Epithelial cell of esophagus (primary cell): ENCODE data around the gene LYRM9.
A peak's percentile ranks its signal among the peaks of the same experiment; 100 is the strongest.

Experiments used
- DNase-seq: peaks from one replicate; pipeline ENCODE4 v3.0.0; 2010; ENCODE audit warnings: low read depth
- H3K4me3 ChIP-seq: 2 replicates; pipeline ENCODE4 v1.5.1; 2011; ENCODE audit warnings: mild to moderate bottlenecking, low read length, control low read depth
- TF ChIP-seq, protein P1 (sequence below): IDR thresholded peaks from 2 replicates; pipeline ENCODE4 v1.5.1; 2011; ENCODE audit warnings: low read depth, mild to moderate bottlenecking, low read length, control low read depth, inconsistent platforms; ENCODE audit not compliant: insufficient read depth; ENCODE audit errors: missing control alignments

The LYRM9 gene

DNA sequence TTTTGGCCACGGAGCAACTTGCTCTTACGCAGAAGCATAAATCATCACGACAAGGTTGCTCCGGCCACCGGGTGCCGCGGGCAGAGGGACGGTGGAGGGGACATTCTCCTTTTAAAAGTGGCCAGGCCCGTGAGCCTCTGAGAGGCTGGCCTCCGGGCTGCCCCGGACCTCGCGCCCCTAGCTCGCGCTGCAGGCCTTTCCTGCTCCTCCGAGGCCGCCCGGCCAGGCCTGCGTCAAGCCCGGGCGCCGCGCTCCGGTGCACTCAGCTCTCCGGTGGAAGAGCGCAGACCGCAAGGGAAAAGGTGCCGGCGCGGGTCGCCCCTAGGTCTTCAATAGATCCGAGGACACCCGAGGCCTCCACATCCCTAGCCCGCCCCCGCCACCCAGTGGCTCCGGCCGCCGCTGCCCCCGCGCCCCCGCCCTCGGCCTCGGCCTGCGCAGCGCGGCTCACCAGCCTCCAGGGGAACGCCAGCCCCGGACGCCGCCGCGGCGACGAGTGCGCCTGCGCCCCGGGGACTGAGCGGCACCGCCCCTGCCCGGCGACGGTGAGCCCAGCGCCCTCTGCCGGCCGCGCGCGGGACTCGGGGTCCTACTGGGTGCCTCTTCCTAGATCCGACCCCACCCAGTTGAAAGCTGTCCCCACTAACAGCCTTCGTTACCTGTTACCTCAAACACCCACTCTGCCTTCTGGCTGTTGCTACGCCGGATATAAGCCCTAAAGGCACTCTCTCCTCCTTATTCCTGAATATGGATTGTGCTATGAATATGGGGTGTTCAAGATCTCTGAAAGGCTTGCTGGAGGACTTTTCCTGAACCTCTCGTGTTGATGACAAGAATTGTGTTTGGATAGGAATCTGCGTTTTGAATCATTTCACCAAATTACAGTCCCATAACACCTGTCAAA, at the start of gene LYRM9:
Gene LYRM9 (minus strand): TSS at position 500 of the 904 bp plus-strand sequence. CDS start 10,671 bp downstream, outside the sequence.
- TF ChIP-seq, protein P1, sequence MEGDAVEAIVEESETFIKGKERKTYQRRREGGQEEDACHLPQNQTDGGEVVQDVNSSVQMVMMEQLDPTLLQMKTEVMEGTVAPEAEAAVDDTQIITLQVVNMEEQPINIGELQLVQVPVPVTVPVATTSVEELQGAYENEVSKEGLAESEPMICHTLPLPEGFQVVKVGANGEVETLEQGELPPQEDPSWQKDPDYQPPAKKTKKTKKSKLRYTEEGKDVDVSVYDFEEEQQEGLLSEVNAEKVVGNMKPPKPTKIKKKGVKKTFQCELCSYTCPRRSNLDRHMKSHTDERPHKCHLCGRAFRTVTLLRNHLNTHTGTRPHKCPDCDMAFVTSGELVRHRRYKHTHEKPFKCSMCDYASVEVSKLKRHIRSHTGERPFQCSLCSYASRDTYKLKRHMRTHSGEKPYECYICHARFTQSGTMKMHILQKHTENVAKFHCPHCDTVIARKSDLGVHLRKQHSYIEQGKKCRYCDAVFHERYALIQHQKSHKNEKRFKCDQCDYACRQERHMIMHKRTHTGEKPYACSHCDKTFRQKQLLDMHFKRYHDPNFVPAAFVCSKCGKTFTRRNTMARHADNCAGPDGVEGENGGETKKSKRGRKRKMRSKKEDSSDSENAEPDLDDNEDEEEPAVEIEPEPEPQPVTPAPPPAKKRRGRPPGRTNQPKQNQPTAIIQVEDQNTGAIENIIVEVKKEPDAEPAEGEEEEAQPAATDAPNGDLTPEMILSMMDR: peak; percentile 65
- peak within 1 kb of the TSS; percentile 59 for H3K4me3 ChIP-seq
- peak; percentile 85 for DNase-seq

DNA sequence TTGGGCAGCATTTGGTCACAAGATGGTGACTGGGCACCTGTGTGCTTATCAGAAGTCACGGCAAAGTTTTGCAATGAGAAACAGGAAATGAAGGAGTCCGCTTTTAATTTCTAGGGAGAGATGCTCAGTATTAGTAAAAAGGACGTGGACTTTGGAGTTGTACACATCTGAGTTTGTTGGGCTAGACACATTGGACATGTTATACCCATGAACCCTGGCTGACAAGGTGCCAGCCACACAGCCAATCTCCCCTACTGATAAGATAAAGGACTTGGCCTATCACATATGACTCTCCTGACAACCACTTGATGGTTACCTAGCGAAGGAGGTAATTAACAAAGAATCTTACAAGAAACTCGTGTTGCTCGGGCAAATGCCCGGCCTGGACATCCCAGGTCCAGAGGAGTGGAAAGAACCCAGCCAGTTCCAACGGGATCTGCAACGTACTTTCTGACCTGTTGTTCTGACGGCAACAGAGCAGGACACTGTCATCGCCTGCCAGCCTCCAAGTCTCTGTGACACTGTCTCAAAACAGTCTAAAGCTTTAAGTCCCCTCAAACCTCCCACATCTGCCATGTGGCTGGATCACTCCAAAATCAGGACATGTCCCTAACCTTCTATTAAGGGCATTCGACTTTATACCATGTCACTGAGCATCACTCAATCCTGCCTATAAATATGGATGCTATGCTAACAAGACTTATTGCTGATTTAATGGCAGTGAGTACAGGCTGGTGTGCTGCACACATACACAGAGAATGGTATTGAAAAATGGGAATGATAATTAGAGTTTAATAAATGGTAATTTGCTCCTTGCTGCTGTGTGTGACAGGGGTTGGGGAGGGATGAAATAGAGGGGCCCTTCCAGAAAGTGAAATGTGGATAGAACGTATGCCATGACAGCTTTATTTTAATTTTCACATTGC, 47.6 kb upstream of the LYRM9 start:
- TF ChIP-seq, protein P1: no peak
- no peak overlapping the region for H3K4me3 ChIP-seq
- DNase-seq: no peak

DNA sequence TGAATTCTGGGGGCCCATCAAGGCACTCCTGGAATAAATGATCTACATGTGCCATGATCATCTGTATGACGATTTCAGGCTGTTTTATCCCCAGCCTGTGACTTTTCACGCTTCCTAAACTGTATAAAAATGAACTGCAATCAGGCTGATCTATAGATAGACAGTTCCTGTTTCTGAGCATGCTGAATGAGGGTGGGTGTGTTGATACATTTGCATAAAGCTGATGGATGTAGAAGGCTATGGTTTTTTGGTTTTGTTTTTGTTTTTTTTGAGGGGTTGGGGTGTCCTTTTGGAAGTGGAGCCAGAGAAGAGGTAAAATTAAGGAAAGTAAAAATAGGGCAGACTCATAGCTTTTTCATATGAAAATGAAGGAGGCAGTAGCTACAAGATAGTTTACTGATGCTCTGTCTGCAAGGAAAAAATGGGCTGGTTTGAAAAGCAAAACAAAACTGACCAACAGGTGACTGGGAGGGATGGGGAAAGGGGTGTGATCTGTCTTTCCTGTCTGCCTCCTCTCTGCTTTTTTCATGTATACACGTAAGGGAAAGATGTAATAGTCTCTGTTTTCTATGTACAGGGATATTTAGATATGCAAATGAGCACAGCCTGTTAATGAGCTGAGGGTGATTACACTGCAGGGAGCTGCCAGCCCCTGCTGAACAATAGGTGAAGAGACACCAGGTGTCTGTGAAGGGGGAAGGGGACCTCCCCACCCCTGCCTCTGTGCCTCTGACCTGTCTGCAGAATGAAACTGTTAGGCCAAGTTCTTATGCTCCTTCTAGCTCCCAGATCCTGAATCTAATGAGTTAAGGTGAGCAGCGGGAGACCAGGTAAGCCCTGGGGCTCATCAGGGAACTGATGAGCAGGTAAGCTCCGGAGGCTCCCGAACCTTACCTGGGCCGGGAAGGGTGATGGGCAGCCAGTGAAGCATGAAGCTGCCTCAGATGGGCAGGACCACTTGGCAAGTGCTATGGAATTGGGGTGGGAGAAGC, 46.6 kb upstream of the LYRM9 start:
- TF ChIP-seq, protein P1: no peak
- no peak for DNase-seq
- H3K4me3 ChIP-seq: no peak overlapping the region

DNA sequence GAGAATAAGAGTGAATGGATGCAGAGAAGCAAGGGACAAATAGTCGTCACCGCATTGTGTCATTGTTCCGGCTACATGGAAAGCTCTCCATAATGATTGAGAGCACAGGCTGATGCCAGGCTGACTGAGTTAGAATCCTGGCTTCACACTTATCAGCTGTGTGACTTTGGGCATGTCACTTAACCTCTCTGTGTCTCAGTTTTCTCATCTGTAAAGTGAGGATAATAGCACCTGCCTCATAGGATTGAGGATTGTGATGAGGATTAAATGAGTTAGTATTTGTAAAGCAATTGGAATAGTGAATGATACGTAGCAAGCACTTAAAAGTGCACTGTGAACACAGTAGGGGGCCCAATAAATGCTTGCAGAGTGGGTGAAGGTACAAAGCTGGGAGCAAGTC, 45.7 kb upstream of the LYRM9 start:
- TF ChIP-seq, protein P1: no peak
- DNase-seq: no peak
- H3K4me3 ChIP-seq: no peak overlapping the region

DNA sequence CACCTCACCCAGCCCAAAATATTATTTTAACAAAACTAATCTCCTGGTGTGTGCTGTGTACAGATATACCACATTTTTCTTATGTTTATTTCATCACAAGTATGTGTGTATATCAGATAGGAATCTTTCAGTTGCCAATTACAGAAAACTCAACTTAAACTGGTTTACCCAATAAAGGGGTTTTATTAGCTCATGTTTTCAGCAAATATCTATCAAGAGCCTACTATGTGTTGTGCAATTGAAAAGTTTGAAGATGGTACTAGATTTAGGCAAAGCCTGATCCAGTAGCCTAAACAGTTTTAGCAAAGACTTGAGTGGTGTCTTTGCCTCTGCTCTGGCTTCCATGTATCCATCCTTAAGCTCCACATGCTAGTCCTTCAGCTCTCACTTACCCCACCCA, 45.1 kb upstream of the LYRM9 start:
- TF ChIP-seq, protein P1: no peak
- no peak overlapping the region for H3K4me3 ChIP-seq
- DNase-seq: no peak

DNA sequence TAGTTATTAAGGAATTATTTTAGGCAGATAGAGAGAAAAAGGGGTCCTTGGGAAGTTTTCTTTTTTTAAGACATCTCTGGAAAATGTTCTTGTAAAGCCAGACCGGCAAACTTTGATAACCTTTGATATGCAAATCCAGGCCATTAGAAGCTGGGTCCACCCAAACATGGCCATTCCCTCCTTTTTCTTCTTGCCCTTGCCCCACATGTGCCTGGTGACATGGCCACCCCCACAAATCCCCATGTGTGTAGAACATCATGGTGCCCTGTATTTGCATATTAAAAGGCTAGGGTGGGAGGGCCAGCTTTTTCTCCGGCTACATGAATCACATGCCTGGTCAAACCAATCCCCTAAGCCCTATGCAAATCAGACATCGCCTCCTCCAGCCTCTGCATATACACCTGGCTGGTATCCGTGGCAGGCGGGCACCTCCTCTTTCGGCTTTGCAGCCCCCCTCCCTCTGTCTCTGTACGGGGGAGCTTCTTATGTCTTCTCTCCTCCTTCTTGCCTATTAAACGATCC, 43.9 kb upstream of the LYRM9 start:
- no peak for DNase-seq
- H3K4me3 ChIP-seq: no peak overlapping the region
- TF ChIP-seq, protein P1: no peak
